ENCODE results near the gene DAZAP1.

Gene DAZAP1

GRCh38 chr19:1394252-1395193 lies 12.9 kb upstream of the DAZAP1 start:
- no peak for DNase-seq

GRCh38 chr19:1395194-1396018 lies 12.0 kb upstream of the DAZAP1 start:
- no peak for DNase-seq

DNA sequence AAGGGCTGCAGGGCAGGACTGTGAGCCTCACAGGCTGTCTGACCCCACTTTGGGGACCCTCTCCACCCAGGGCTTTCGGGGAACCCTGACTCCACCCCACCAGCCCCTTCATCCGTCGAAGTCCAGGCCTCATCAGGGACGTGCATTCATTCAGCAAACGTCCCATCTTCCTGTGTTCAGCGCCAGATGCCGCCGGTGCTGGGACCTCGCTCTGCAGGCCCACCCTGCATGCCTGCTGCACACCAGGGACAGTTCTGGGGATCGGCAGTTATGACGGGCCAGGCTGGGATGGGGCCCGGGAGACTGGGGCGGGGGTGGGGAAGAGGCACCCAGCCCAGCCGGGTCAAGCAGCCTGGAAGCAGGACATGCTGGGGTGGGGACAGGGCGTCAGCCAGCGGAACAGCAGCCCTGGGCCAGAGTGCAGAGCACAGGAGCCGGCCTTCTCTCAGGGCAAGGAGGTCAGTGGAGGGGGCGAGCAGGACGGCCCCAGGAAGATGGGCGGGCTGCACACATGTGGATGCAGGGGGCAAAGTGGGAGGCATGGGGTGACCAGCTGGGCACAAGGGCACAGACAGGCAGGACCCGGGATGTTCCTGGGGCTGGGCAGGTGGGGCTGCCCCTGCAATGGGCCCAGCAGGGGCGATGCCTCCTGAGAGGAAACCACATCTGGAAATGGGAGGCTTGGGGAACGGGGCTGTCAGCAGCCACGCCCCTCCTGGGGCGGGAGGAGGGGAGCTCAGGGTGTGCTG lies 11.2 kb upstream of the DAZAP1 start:
- no peak for DNase-seq

- no peak for DNase-seq
These were observed 10.4 kb upstream of the DAZAP1 start for GRCh38 chr19:1396768-1397679.

DNA sequence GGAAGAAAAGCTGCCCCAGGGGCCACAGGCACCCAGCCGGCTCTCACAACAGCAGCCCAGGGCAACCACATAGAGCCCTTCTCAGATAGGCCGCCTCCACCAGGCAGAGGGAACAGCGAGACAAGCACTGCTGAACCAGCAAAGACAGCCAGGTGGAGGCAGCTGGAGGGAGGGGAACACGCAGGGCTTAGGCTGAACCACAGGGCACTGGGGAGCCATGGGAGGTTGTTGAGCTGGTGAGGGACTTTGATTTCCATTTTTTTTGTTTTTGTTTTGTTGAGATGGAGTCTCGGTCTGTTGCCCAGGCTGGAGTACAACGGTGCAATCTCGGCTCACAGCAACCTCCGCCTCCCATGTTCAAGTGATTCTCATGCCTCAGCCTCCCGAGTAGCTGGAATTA lies 9.5 kb upstream of the DAZAP1 start:
- no peak for DNase-seq

GRCh38 chr19:1399079-1399478 lies 8.3 kb upstream of the DAZAP1 start:
- no peak for DNase-seq

DNA sequence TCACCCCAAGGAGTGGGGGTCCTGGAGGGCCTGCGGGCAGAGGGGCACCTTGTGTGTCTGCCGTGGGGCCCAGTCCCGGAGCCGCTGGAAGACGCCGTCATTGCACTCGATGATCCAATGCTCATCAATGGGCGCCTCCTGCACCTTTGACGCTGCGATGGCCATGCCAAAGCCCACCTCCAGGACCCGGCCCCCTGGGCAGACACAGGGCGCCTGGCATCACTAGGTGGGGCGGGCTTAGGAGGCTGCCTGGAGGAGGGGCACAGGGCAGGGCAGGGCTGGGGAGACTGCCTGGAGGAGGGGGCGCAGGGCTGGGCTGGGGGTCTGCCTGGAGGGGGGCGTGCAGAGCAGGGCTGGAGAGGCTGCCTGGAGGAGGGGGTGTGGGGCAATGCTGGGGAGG lies 7.6 kb upstream of the DAZAP1 start:
- no peak for DNase-seq

DNA sequence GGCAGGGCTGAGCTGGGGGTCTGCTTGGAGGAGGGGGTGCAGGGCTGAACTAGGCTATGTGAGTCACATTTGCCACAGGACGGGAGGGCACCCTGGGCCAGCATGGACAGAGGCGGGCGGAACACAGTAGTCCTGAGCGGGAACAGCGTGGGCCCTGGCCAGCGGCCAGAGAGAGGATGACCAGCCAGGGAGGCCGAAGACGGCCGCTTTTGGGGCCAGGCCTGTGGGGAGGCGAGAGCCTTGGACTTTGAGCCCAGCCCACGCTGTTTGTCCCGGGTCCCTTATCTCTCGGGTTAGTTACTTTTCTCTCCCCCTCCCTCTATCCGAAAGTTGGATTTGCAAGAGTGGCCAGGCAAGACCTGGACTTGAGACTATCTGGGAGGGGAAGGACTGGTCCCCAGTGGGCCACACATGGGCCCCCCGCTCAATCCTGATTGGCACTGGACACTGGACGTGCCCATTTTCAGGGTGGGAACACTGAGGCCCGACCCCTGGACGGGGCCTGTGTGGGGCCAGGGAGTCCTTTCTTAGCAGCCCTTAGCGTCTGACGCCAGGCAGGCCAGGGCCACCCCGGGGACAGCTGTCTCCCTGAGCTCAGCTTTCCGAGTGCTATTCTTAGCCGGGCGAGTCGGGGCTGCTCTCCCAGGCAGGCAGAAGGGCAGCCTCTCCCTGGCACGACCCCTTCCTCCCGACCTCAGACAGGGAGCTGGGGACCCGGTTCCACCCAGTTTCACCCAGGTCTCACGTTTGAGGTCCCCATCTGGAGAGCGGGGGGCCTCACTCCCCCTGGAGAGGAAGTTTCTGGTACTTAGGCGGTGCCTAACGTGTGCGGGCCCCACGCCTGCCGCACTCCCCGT lies 6.9 kb upstream of the DAZAP1 start:
- DNase-seq, result no peak

GRCh38 chr19:1401138-1401888 lies 6.1 kb upstream of the DAZAP1 start, which contains the start of gene GAMT:
TSS of gene GAMT (minus strand) at chr19:1401542. CDS start at chr19:1401476, 66 bp downstream.
- peak; percentile 24 to 73 (median 33) for DNase-seq

DNA sequence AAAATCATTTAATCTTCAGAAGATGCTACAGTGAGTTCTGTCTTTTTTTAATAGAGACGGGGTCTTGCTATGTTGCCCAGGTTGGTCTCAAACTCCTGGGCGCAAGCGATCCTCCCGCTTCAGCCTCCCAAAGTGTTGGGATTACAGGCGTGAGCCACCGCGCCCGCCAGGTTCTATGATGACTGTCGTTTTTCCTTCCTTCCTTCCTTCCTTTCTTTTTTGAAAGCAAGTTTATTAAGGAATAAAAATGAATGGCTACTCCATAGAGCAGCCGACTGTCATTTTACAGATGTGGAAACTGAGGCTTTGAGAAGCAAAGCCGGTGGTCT lies 5.5 kb upstream of the DAZAP1 start:
- DNase-seq, result no peak

DNA sequence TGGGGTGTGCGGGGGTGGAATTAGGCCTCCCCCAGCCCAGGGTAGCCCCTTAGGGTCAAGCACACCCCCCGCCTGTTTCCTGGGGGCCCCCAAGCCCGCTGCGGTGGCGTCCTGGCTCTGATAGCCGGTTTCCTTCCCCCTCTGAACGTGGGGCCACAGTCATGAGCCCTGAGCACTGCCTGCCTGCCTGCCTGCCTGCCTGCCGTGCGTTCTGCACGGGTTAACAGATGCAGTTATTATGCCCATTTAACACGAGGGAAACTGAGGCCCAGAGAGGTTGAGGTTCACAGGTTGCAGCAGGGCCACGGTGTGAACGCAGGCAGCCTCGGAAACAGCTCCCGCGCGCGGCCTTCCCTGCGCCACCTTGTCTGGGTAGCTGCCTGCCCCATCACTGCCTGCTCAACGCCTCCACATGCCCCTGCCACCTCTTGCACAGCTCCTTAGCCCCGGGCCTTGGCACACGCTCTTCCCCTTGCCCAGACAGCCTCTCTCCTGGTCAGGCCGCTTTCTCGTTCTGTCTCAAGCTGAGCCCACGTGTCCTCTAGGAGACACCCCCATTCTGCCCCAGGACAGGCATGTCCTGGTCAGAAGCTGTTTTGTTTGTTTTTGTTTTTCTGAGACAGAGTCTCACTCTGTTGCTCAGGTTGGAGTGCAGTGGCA lies 4.8 kb upstream of the DAZAP1 start:
- no peak for DNase-seq

GRCh38 chr19:1406774-1407527 lies 435 bp upstream of the DAZAP1 start:
- DNase-seq, result peak; percentile 98 to 100 (median 99)

- DNase-seq, result peak; percentile 25 to 79 (median 42)
These were observed 1.2 kb downstream of the DAZAP1 start for GRCh38 chr19:1408300-1409203.

DNA sequence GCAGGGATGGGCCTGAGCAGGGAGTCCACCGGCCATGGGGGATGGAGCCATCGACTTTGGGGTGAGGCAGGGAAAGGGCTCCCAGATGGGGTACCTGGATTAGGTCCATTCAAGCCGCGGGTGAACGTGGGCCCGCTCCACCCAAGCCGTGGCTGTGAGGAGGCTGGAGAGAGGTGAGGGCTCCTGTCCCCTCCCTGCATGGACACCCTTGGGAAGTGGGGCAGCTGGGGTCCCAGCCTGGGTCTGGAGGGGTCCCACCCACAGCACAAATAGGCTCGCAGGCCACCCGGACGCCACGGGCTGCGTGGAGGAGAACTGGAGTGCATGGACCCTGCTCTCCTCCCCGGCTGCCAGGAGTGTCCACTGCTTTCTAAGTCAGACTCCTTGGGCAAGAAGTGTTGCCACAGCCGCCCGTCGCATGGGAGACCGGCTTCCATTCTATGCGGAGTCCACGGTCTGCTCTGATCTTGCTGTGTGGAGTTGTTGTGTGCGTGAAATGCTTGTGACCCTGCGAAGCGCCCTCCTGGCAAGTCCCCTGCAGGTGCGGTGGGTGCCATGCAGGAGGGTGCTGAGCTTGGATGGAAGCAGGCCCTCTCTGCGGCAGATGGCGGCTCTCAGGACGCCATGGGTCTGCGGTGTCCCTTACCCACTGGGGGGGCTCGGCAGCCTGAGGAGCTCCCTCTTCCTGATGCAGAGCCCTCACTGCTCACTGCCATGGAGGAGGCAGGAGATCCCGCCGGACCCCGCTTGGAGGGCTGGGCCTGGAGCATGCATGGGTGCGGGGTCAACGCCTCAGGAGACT lies 2.0 kb downstream of the DAZAP1 start:
- DNase-seq, result no peak

DNA sequence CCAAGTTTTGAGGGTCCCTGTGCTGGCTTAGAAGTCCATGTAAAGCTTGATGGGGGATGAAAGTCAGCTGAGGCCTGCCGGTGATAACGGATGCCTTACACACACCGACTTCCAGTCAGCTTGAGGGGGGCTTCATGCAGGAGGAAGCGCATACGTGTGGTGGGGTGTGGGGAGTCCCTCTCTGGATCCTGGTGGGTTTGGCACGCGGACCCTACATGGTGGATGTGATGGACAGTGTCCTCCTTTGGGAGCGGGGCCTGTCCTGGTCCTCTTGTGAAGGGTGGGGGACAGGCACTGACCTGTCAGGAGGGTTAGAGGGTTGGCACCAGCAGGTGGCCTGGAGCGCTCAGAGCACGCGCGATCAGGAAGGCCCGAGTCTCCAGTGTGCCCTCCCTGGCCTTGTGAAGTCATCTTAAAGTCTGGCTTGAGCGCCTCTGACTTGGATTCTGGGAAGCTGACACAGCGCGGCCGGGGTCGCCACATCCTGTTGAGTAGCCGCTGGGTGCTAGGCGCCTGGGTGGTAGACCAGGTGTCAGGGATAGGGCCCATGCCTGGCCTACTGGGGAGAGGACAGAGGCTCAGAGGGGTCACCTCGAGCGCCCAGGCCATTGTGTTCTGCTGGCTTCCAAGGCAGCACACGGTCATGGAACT lies 2.9 kb downstream of the DAZAP1 start:
- peak in 1 of 5 experiments; percentile 36 for DNase-seq

GRCh38 chr19:1410789-1411188 lies 3.4 kb downstream of the DAZAP1 start:
- DNase-seq, result no peak
